IMR-90 (cell line): ENCODE results near the gene S100A3. TPM values are rescaled to one million over a fixed set of nuclear protein-coding genes. Genes with fewer than 3 reads are reported as not detected.

ENCODE experiments used
- ATAC-seq: fragments of 200-7000 bp; cut with Tn5 transposase; 2 replicates; pipeline ENCODE4 v1.9.1; 2020; ENCODE audit warnings: low read depth, mild to moderate bottlenecking, moderate library complexity
- BruUV-seq: library from RNA; stranded (reverse); fragments of 400-500 nt; replicated peaks from 2 replicates; lab custom pipeline; 2021; lab: Mats Ljungman, UMichigan
- CTCF ChIA-PET: fragments of 300-600 bp; formaldehyde crosslinking; extraction: SDS; loops from one replicate; lab custom pipeline; 2021; ENCODE audit warnings: antibody characterized with exemption; lab: Yijun Ruan, JAX
- POLR2A ChIA-PET: fragments of 300-600 bp; sonication (Branson Sonifier 250); formaldehyde crosslinking; loops from one replicate; lab custom pipeline; 2022; ENCODE audit warnings: antibody characterized with exemption; ENCODE audit not compliant: unreplicated experiment; lab: Charles Lee
- DNase-seq: peaks from one replicate; pipeline ENCODE4 v3.0.0; 2013
- H2AFZ ChIP-seq: replicated peaks from 2 replicates; pipeline ENCODE3; 2013; ENCODE audit warnings: low read length, mild to moderate bottlenecking; ENCODE audit not compliant: poor library complexity
- H2AK5ac ChIP-seq: 2 replicates; pipeline ENCODE4 v1.6.1; 2013; ENCODE audit warnings: low read depth, low read length, inconsistent platforms
- H2AK9ac ChIP-seq: replicated peaks from 2 replicates; pipeline ENCODE3; 2013; ENCODE audit warnings: mild to moderate bottlenecking, low read depth, low read length, moderate library complexity; ENCODE audit not compliant: poor library complexity
- H2BK120ac ChIP-seq: 2 replicates; pipeline ENCODE4 v1.6.1; 2013; ENCODE audit warnings: low read depth, low read length, inconsistent platforms
- H2BK15ac ChIP-seq: 3 replicates; pipeline ENCODE4 v1.6.1; 2013; ENCODE audit warnings: low read depth, low read length, inconsistent platforms
- H2BK20ac ChIP-seq: 2 replicates; pipeline ENCODE4 v1.6.1; 2013; ENCODE audit warnings: low read depth, mild to moderate bottlenecking, inconsistent platforms, low read length, moderate library complexity
- H2BK5ac ChIP-seq: 2 replicates; pipeline ENCODE4 v1.6.1; 2013; ENCODE audit warnings: mild to moderate bottlenecking, low read depth, low read length, inconsistent platforms; ENCODE audit not compliant: poor library complexity, severe bottlenecking
- H3K14ac ChIP-seq: replicated peaks from 2 replicates; pipeline ENCODE4 v1.6.1; 2013; ENCODE audit warnings: low read depth, low read length, inconsistent platforms
- H3K18ac ChIP-seq: 2 replicates; pipeline ENCODE4 v1.6.1; 2013; ENCODE audit warnings: low read depth, low read length, control low read depth
- H3K23ac ChIP-seq: 2 replicates; pipeline ENCODE4 v1.6.1; 2013; ENCODE audit warnings: low read depth, low read length, inconsistent platforms
- H3K27ac ChIP-seq: 2 replicates; pipeline ENCODE4 v1.5.1; 2013; ENCODE audit warnings: mild to moderate bottlenecking, control low read depth, low read length; ENCODE audit not compliant: insufficient read depth
- H3K27me3 ChIP-seq: 2 replicates; pipeline ENCODE4 v1.6.1; 2013; ENCODE audit warnings: low read length; ENCODE audit not compliant: control insufficient read depth, insufficient read depth
- H3K36me3 ChIP-seq: 2 replicates; pipeline ENCODE4 v1.6.1; 2013; ENCODE audit warnings: low read length, mixed read lengths; ENCODE audit not compliant: control insufficient read depth, insufficient read depth
- H3K4ac ChIP-seq: 2 replicates; pipeline ENCODE4 v1.6.1; 2013; ENCODE audit warnings: low read depth, low read length, inconsistent platforms
- H3K4me1 ChIP-seq: 2 replicates; pipeline ENCODE4 v1.6.1; 2013; ENCODE audit warnings: low read length, mixed read lengths; ENCODE audit not compliant: control insufficient read depth, insufficient read depth
- H3K4me2 ChIP-seq: 2 replicates; pipeline ENCODE4 v1.6.1; 2013; ENCODE audit warnings: low read depth, mild to moderate bottlenecking, control low read depth, low read length, moderate library complexity
- H3K4me3 ChIP-seq: 2 replicates; pipeline ENCODE4 v1.5.1; 2013; ENCODE audit warnings: low read depth, mild to moderate bottlenecking, control low read depth, low read length, moderate library complexity; ENCODE audit not compliant: insufficient read depth
- H3K56ac ChIP-seq: 2 replicates; pipeline ENCODE4 v1.6.1; 2013; ENCODE audit warnings: low read length, inconsistent platforms; ENCODE audit not compliant: insufficient read depth; ENCODE audit errors: extremely low read depth
- H3K79me1 ChIP-seq, 2 experiments: 2 replicates each; pipeline ENCODE4 v1.6.1; 2013; ENCODE audit warnings: low read length in 2 of 2, inconsistent platforms in 1 of 2, low read depth in 1 of 2
- H3K9ac ChIP-seq: 2 replicates; pipeline ENCODE4 v1.6.1; 2013; ENCODE audit warnings: low read depth, low read length, control low read depth
- H3K9me1 ChIP-seq: 2 replicates; pipeline ENCODE4 v1.6.1; 2013; ENCODE audit warnings: low read length, inconsistent platforms; ENCODE audit not compliant: insufficient read depth
- H3K9me3 ChIP-seq: 2 replicates; pipeline ENCODE4 v1.6.1; 2013; ENCODE audit warnings: low read length; ENCODE audit not compliant: control insufficient read depth, insufficient read depth
- H4K20me1 ChIP-seq: 2 replicates; pipeline ENCODE4 v1.6.1; 2013; ENCODE audit warnings: low read length, inconsistent platforms; ENCODE audit not compliant: insufficient read depth
- H4K5ac ChIP-seq: 2 replicates; pipeline ENCODE4 v1.6.1; 2013; ENCODE audit warnings: mild to moderate bottlenecking, low read depth, low read length, control low read depth
- H4K8ac ChIP-seq, 2 experiments: 2 replicates each; pipeline ENCODE4 v1.6.1; 2013; ENCODE audit warnings: low read depth in 2 of 2, low read length in 2 of 2, control low read depth in 1 of 2, inconsistent platforms in 1 of 2
- H4K91ac ChIP-seq: 2 replicates; pipeline ENCODE4 v1.6.1; 2013; ENCODE audit warnings: low read depth, low read length, inconsistent platforms; ENCODE audit not compliant: insufficient read depth
- CHD1 ChIP-seq: IDR thresholded peaks from 2 replicates; pipeline ENCODE4 v1.6.1; 2012; ENCODE audit warnings: low read depth, low read length, improper control_type of control experiment
- FOS ChIP-seq: fragments of 150-350 bp; IDR thresholded peaks from 2 replicates; pipeline ENCODE4 v1.6.1; 2016; ENCODE audit warnings: low read depth, low read length
- MAZ ChIP-seq: IDR thresholded peaks from 2 replicates; pipeline ENCODE4 v1.6.1; 2012; ENCODE audit warnings: low read depth, mild to moderate bottlenecking, low read length, improper control_type of control experiment, moderate library complexity, borderline replicate concordance
- MXI1 ChIP-seq: IDR thresholded peaks from 2 replicates; pipeline ENCODE4 v1.6.1; 2012; ENCODE audit warnings: low read depth, mild to moderate bottlenecking, low read length, moderate library complexity, borderline replicate concordance
- NFE2L2 ChIP-seq: fragments of 150-350 bp; IDR thresholded peaks from 2 replicates; pipeline ENCODE4 v1.6.1; 2016; ENCODE audit warnings: low read depth, mild to moderate bottlenecking, low read length
- POLR2A ChIP-seq: IDR thresholded peaks from 2 replicates; pipeline ENCODE4 v1.6.1; 2012; ENCODE audit warnings: mild to moderate bottlenecking, low read depth, low read length
- SMC3 ChIP-seq: fragments of 150-350 bp; IDR thresholded peaks from 2 replicates; pipeline ENCODE4 v1.6.1; 2016; ENCODE audit warnings: low read depth, mild to moderate bottlenecking, antibody characterized with exemption, low read length, moderate library complexity
- WGBS, 2 experiments: methylation state at CpG; one replicate each; pipeline versions ENCODE4 v1.1.5 to v1.1.7; 2013; ENCODE audit warnings: missing lambda C conversion rate in 2 of 2; ENCODE audit not compliant: insufficient read length in 1 of 2; ENCODE audit errors: extremely low coverage in 2 of 2; 5-methylcytosine and 5-hydroxymethylcytosine counted together
- dilution Hi-C: fragments of 300-500 bp; cut with HindIII; formaldehyde crosslinking; loops from one replicate; pipeline ENCODE4 v1.14.3; 2018; ENCODE audit warnings: low sequenced_read_pairs; ENCODE audit not compliant: unreplicated experiment
- in situ Hi-C: fragments of 300-500 bp; cut with MboI; formaldehyde crosslinking; loops from 3 replicates; pipeline ENCODE4 v1.14.3; 2019; ENCODE audit warnings: low sequenced_read_pairs, inconsistent platforms, mixed read lengths
- intact Hi-C: fragments of 100-400 bp; cut with micrococcal nuclease; formaldehyde crosslinking; loops from 2 replicates; pipeline ENCODE4 v1.10.0; 2022
- polyA plus RNA-seq, 3 experiments: library from polyadenylated mRNA; depleted of rRNA; stranded (reverse); fragments of >200 nt; gene quantifications; 2 replicates each; pipeline ENCODE4 v1.2.3, GENCODE V29; 2012; ENCODE audit warnings: low replicate concordance in 1 of 3
- total RNA-seq: library from RNA; depleted of rRNA; stranded (reverse); fragments of >200 nt; gene quantifications from 2 replicates; pipeline ENCODE4 v1.2.3, GENCODE V29; 2012
- TF ChIP-seq, protein P1 (sequence below): conservative IDR thresholded peaks from 2 replicates; pipeline ENCODE4 v1.5.1; 2012; ENCODE audit warnings: mild to moderate bottlenecking, low read depth, low read length, improper control_type of control experiment
- TF ChIP-seq, protein P2 (sequence below): fragments of 150-350 bp; IDR thresholded peaks from 2 replicates; pipeline ENCODE4 v1.6.1; 2016; ENCODE audit warnings: low read depth, mild to moderate bottlenecking, low read length, moderate library complexity, borderline replicate concordance

S100A3 gene
- total and polyA plus RNA-seq, 2 of the 4 experiments (the other 2 are of a cell fraction) = 2.9 to 4.5 TPM

DNA sequence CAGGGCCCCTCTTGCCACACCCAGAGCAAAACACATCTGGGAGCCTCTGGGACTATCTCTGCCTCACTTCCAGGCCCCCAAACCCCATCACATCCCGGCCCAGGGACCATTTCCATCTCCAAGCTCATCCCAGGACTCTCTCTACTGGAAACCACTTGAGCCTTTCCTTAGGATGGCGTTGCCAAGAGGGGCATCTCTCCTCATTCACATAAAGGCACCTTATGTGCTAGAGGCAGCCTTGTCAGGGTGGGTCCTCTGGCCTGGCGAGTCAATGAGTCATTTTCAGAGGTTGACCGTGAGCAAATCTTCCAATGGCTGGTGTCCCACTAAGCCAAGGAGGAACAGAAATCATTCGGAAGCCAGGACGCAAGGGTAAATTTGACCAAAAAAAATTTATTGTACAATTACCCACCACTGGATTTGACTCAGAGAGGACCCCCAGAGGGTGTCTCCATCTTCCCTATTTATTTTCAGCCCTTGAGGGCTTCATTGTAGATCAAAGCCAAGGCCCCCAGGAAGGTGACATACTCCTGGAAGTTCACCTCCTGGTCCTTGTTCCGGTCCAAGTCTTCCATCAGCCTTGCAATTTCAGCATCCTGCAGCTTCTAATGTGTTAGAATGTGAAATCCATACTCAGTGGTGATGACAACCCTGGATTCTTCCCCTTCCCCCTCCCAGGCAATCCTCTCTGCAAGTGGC, 14.7 kb downstream of the S100A3 start:
- Histone ChIP-seq H3K14ac (peak overlapping the region; percentile 99), H3K4ac (peak overlapping the region; percentile 99), H3K9me1 (peaks cover 23% of the 10 kb centered on the region), H3K9me3 (no peaks in the 10 kb centered on the region), H3K56ac (peak overlapping the region; percentile 96), H2BK15ac (peak overlapping the region; percentile 22; the same call in 1 of the 3 replicates), H4K20me1 (peaks cover 18% of the 10 kb centered on the region), H3K36me3 (peaks cover 11% of the 10 kb centered on the region), H3K9ac (peak overlapping the region; percentile 97), H4K8ac (peak overlapping the region; percentile 76 to 81), H3K27ac (peak overlapping the region; percentile 91), H3K4me2 (peak overlapping the region; percentile 90), H2AFZ (peak overlapping the region; percentile 36), H3K79me1 (peaks cover 5 to 60% of the 10 kb centered on the region in 2 experiments; a peak in 3 of 4 replicates), H4K91ac (peak overlapping the region; percentile 96), H2AK9ac (peak overlapping the region; percentile 100), H4K5ac (peak overlapping the region; percentile 56; the same call in 1 of the 2 replicates), H2BK5ac (peak overlapping the region; percentile 96), H3K23ac (peak overlapping the region; percentile 99), H2BK20ac (0 out of 2 replicates have a peak overlapping the region, but pooled peaks have one; percentile 18), H2AK5ac (peak overlapping the region; percentile 99), H3K18ac (peak overlapping the region; percentile 91; the same call in 1 of the 2 replicates), H2BK120ac (peak overlapping the region; percentile 81), H3K27me3 (no peaks in the 10 kb centered on the region), H3K4me3 (peak overlapping the region; percentile 82), H3K4me1 (peaks cover 25% of the 10 kb centered on the region)
- TF ChIP-seq, protein P1, sequence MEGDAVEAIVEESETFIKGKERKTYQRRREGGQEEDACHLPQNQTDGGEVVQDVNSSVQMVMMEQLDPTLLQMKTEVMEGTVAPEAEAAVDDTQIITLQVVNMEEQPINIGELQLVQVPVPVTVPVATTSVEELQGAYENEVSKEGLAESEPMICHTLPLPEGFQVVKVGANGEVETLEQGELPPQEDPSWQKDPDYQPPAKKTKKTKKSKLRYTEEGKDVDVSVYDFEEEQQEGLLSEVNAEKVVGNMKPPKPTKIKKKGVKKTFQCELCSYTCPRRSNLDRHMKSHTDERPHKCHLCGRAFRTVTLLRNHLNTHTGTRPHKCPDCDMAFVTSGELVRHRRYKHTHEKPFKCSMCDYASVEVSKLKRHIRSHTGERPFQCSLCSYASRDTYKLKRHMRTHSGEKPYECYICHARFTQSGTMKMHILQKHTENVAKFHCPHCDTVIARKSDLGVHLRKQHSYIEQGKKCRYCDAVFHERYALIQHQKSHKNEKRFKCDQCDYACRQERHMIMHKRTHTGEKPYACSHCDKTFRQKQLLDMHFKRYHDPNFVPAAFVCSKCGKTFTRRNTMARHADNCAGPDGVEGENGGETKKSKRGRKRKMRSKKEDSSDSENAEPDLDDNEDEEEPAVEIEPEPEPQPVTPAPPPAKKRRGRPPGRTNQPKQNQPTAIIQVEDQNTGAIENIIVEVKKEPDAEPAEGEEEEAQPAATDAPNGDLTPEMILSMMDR = no peak
- no peak for TF ChIP-seq POLR2A
- TF ChIP-seq, protein P2, sequence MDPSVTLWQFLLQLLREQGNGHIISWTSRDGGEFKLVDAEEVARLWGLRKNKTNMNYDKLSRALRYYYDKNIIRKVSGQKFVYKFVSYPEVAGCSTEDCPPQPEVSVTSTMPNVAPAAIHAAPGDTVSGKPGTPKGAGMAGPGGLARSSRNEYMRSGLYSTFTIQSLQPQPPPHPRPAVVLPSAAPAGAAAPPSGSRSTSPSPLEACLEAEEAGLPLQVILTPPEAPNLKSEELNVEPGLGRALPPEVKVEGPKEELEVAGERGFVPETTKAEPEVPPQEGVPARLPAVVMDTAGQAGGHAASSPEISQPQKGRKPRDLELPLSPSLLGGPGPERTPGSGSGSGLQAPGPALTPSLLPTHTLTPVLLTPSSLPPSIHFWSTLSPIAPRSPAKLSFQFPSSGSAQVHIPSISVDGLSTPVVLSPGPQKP = no peak
- TF ChIP-seq MXI1 = no peak
- TF ChIP-seq NFE2L2 = no peak
- peak; percentile 8; the same call in 1 of the 2 replicates for TF ChIP-seq CHD1
- TF ChIP-seq SMC3 = no peak
- TF ChIP-seq MAZ = 0 out of 2 replicates have a peak, but pooled peaks have one; percentile 2
- no peak for TF ChIP-seq FOS
- in situ Hi-C loops = loop anchor here (5.0 to 25.0 kb wide), 2 partner anchors 33 to 428 kb away; partner anchors contain the start of genes CREB3L4, CRTC2, S100A2 and SLC39A1
- POLR2A ChIA-PET = interaction anchor here (0.5 to 3.9 kb wide), 8 partner anchors 9 to 78 kb away, joined by 3 to 34 read pairs (median 10); partner anchors contain the start of genes S100A16, S100A2 and S100A3
- CTCF ChIA-PET = interaction anchor here (1.1 to 2.4 kb wide), 4 partner anchors 23 to 35 kb away, joined by 4 to 13 read pairs (median 6); no protein-coding TSS in a partner anchor
- BruUV-seq = no TSS peak
- ATAC-seq (no peak), DNase-seq (peak; percentile 50)
- WGBS, 2 experiments = no CpG with 5 or more reads among the region's 7 CpGs
- intact Hi-C loops = loop anchor here (5.0 kb wide), 2 partner anchors 93 to 138 kb away; partner anchors contain the start of genes ILF2, S100A1 and S100A13
- dilution Hi-C loops = no loop called here
